Hepatocyte (in vitro differentiated cells): ENCODE measurements around the gene RPS6KA1.

Source experiments
- EZH2 ChIP-seq: fragments of 200-600 bp; sonication (generic); IDR thresholded peaks from 2 replicates; pipeline ENCODE4 v1.6.1; 2016; ENCODE audit warnings: antibody characterized with exemption, mild to moderate bottlenecking, borderline replicate concordance
- EZH2phosphoT487 ChIP-seq: fragments of 200-600 bp; sonication (generic); IDR thresholded peaks from one replicate; pipeline ENCODE4 v1.6.1; 2018; ENCODE audit warnings: antibody characterized with exemption, mild to moderate bottlenecking, low read depth, moderate library complexity; ENCODE audit not compliant: unreplicated experiment, severe bottlenecking
- TF ChIP-seq, protein P1 (sequence below): fragments of 200-600 bp; sonication (generic); IDR thresholded peaks from 2 replicates; pipeline ENCODE4 v1.5.1; 2016; ENCODE audit warnings: antibody characterized with exemption, mild to moderate bottlenecking; ENCODE audit not compliant: poor library complexity

GRCh38 chr1:26529655-26530409 is at the start of gene RPS6KA1:
- TF ChIP-seq EZH2phosphoT487 (no peak), EZH2 (no peak)
- TF ChIP-seq, protein P1, sequence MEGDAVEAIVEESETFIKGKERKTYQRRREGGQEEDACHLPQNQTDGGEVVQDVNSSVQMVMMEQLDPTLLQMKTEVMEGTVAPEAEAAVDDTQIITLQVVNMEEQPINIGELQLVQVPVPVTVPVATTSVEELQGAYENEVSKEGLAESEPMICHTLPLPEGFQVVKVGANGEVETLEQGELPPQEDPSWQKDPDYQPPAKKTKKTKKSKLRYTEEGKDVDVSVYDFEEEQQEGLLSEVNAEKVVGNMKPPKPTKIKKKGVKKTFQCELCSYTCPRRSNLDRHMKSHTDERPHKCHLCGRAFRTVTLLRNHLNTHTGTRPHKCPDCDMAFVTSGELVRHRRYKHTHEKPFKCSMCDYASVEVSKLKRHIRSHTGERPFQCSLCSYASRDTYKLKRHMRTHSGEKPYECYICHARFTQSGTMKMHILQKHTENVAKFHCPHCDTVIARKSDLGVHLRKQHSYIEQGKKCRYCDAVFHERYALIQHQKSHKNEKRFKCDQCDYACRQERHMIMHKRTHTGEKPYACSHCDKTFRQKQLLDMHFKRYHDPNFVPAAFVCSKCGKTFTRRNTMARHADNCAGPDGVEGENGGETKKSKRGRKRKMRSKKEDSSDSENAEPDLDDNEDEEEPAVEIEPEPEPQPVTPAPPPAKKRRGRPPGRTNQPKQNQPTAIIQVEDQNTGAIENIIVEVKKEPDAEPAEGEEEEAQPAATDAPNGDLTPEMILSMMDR: no peak
